ENCODE data around the gene NFYB. TPM values are rescaled to one million over a fixed set of nuclear protein-coding genes. Genes with fewer than 3 reads are reported as not detected.

The NFYB gene
- total RNA-seq, 1 experiment from 2014 or later, result 22.4 TPM

DNA sequence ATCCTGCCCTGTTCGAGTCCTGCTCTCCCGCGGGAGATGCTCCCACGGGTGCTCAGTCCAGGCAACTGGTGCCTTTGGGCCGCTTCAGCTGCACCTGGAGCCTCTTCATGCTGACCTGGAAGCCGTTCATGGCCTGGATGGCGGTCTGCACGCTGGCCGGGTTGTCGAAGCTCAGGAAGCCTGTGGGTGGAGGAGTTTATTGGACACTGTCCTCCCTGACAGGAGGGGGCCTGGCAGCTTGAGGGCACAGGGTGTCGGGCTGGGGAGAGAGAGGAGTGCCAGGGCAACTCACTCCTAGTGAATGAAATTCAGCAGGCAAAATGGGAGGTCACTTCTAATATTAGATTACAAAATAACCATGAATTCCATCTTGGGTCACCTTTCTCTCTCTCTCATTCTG lies 9.3 kb upstream of the NFYB start:
- RAD21 ChIA-PET (ENCODE audit: low non-redundant PET in 1 of 2, low total read pairs in 2 of 2, uncharacterized antibody in 2 of 2, unreplicated experiment in 2 of 2), result no interaction called here
- intact Hi-C loops (cut with micrococcal nuclease), result no loop called here
- H2AFZ ChIP-seq (ENCODE audit: low read depth, low read length, poor library complexity, severe bottlenecking), result no peak overlapping the region

More for the DNA sequence above, 9.3 kb upstream of the NFYB start:
- DNase-seq (ENCODE audit: low read depth, low spot score) (no peak), ATAC-seq (no peak)
- CTCF ChIA-PET, result no interaction called here
- POLR2A ChIA-PET, result no interaction called here
- Histone ChIP-seq H3K79me2 (ENCODE audit: insufficient read depth, low read length) (no peaks in the 10 kb centered on the region), H3K4me2 (ENCODE audit: low read length) (no peak overlapping the region), H3K27ac (ENCODE audit: low read depth, low read length) (no peak overlapping the region), H3K27me3 (ENCODE audit: insufficient read depth, low read length) (no peaks in the 10 kb centered on the region), H3K9me3 (ENCODE audit: control insufficient read depth in 1 of 2, insufficient read depth in 1 of 2, low read depth in 1 of 2, low read length in 2 of 2) (no peaks in the 10 kb centered on the region), H3K9me2 (ENCODE audit: insufficient read depth) (no peaks in the 10 kb centered on the region), H3K36me3 (ENCODE audit: control insufficient read depth in 1 of 2, insufficient read depth in 2 of 2, low read length in 2 of 2) (no peaks in the 10 kb centered on the region), H3K4me3 (replicated peaks in 1 of 2; ENCODE audit: low read depth in 1 of 2, low read length in 2 of 2) (no peak overlapping the region), H3K9ac (ENCODE audit: low read length) (no peak overlapping the region), H3K4me1 (ENCODE audit: control insufficient read depth in 1 of 2, insufficient read depth in 2 of 2, low read length in 2 of 2) (no peaks in the 10 kb centered on the region), H4K20me1 (ENCODE audit: insufficient read depth) (no peaks in the 10 kb centered on the region)
- no TSS peak for BruUV-seq (replicated peaks)
- TF ChIP-seq REST (IDR thresholded peaks at IDR 0.05; ENCODE audit: low read depth) (no peak), YY1 (IDR thresholded peaks at IDR 0.05; ENCODE audit: extremely low read depth, insufficient replicate concordance, low read depth, low read length) (no peak), POLR2AphosphoS5 (IDR thresholded peaks at IDR 0.05; ENCODE audit: low read depth, low read length) (no peak), JUND (IDR thresholded peaks at IDR 0.05) (no peak), ATF3 (IDR thresholded peaks at IDR 0.05) (no peak), SP1 (IDR thresholded peaks at IDR 0.05; ENCODE audit: low read depth) (no peak), ZBTB33 (IDR thresholded peaks at IDR 0.05; ENCODE audit: extremely low read depth, insufficient replicate concordance, low read length) (no peak), EGR1 (IDR thresholded peaks at IDR 0.05; ENCODE audit: low read depth) (no peak), SIN3A (IDR thresholded peaks at IDR 0.05; ENCODE audit: low read depth) (no peak), POLR2A (IDR thresholded peaks at IDR 0.05; ENCODE audit: borderline replicate concordance, extremely low read depth, insufficient read depth, insufficient read length) (no peak), RAD21 (IDR thresholded peaks at IDR 0.05; ENCODE audit: low read depth) (no peak), SRF (IDR thresholded peaks at IDR 0.05; ENCODE audit: low read depth) (no peak), MAX (IDR thresholded peaks at IDR 0.05) (no peak), ELF1 (IDR thresholded peaks at IDR 0.05; ENCODE audit: borderline replicate concordance, low read depth) (no peak)
- TF ChIP-seq, protein P1, sequence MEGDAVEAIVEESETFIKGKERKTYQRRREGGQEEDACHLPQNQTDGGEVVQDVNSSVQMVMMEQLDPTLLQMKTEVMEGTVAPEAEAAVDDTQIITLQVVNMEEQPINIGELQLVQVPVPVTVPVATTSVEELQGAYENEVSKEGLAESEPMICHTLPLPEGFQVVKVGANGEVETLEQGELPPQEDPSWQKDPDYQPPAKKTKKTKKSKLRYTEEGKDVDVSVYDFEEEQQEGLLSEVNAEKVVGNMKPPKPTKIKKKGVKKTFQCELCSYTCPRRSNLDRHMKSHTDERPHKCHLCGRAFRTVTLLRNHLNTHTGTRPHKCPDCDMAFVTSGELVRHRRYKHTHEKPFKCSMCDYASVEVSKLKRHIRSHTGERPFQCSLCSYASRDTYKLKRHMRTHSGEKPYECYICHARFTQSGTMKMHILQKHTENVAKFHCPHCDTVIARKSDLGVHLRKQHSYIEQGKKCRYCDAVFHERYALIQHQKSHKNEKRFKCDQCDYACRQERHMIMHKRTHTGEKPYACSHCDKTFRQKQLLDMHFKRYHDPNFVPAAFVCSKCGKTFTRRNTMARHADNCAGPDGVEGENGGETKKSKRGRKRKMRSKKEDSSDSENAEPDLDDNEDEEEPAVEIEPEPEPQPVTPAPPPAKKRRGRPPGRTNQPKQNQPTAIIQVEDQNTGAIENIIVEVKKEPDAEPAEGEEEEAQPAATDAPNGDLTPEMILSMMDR (IDR thresholded peaks at IDR 0.05 in 2 of 3, conservative IDR thresholded peaks at IDR 0.05 in 1 of 3; ENCODE audit: borderline replicate concordance in 1 of 3, insufficient read depth in 1 of 3, low read depth in 2 of 3, low read length in 2 of 3), result no peak
